Measurements from ENCODE around the gene SORCS2. TPM values are rescaled to one million over a fixed set of nuclear protein-coding genes. Genes with fewer than 3 reads are reported as not detected.

SORCS2 gene
- total and polyA plus RNA-seq, 2 donors (not counting 1 experiment from before 2014, with no cell fraction given), result not detected

GRCh38 chr4:7535619-7536018, 343.3 kb downstream of the SORCS2 start:
- H3K9ac ChIP-seq (ENCODE audit: low read length), result no peak overlapping the region
- H3K79me2 ChIP-seq (ENCODE audit: control insufficient read depth, insufficient read depth, low read length), result no peaks in the 10 kb centered on the region
- ChIA-PET POLR2A (no interaction called here), CTCF (no interaction called here)
- H2AFZ ChIP-seq (ENCODE audit: insufficient read depth, low read depth, low read length, poor library complexity, severe bottlenecking), result no peak overlapping the region
- peaks cover 3% of the 10 kb centered on the region for H3K27me3 Mint-ChIP-seq
- H3K27me3 ChIP-seq (replicated peaks in 1 of 4; ENCODE audit: control extremely low read depth in 1 of 4, control insufficient read depth in 3 of 4, insufficient read depth in 4 of 4, low read length in 3 of 4), result no peaks in the 10 kb centered on the region
- DNase-seq (no peak), ATAC-seq (ENCODE audit: low read depth) (no peak)
- no peaks in the 10 kb centered on the region for H3K4me1 ChIP-seq (ENCODE audit: control insufficient read depth in 2 of 2, insufficient read depth in 2 of 2, low read length in 2 of 2)
- intact Hi-C loops (cut with micrococcal nuclease), result no loop called here
- H3K4me2 ChIP-seq (replicated peaks; ENCODE audit: low read depth, low read length, poor library complexity, severe bottlenecking), result no peak overlapping the region
- no peak overlapping the region for H3K27ac ChIP-seq (ENCODE audit: low read length in 2 of 2)
- WGBS (ENCODE audit: insufficient coverage), result 88% methylated on average over 11 of the region's 11 CpGs
- no peak overlapping the region for H3K27ac Mint-ChIP-seq
- no peaks in the 10 kb centered on the region for H3K9me3 Mint-ChIP-seq (ENCODE audit: insufficient read depth)
- no peaks in the 10 kb centered on the region for H4K20me1 ChIP-seq (ENCODE audit: control insufficient read depth, insufficient read depth, low read length, poor library complexity, severe bottlenecking)
- no peak overlapping the region for H3K4me3 ChIP-seq (ENCODE audit: control extremely low read depth in 1 of 5, extremely low read depth in 1 of 5, insufficient read depth in 1 of 5, low read depth in 2 of 5, low read length in 4 of 5)
- H3K36me3 ChIP-seq (replicated peaks in 1 of 2; ENCODE audit: control extremely low read depth in 1 of 2, control insufficient read depth in 1 of 2, extremely low read depth in 1 of 2, insufficient read depth in 2 of 2, low read length in 1 of 2), result no peaks in the 10 kb centered on the region
- H3K9me3 ChIP-seq (ENCODE audit: control extremely low read depth in 1 of 3, control insufficient read depth in 2 of 3, insufficient read depth in 1 of 3, low read length in 2 of 3), result peaks cover 0 to 49% (median 0%) of the 10 kb centered on the region in 3 donors
- no peaks in the 10 kb centered on the region for H3K4me1 Mint-ChIP-seq
- H3K4me3 Mint-ChIP-seq, result no peak overlapping the region
- no peak for TF ChIP-seq CTCF (IDR thresholded peaks at IDR 0.05)

GRCh38 chr4:7536876-7537275, 344.5 kb downstream of the SORCS2 start:
- Histone ChIP-seq H3K9me3 (ENCODE audit: control extremely low read depth in 1 of 3, control insufficient read depth in 2 of 3, insufficient read depth in 1 of 3, low read length in 2 of 3) (peaks cover 0 to 61% (median 0%) of the 10 kb centered on the region in 3 donors), H3K27ac (ENCODE audit: low read length in 2 of 2) (no peak overlapping the region), H2AFZ (ENCODE audit: insufficient read depth, low read depth, low read length, poor library complexity, severe bottlenecking) (no peak overlapping the region), H3K4me3 (ENCODE audit: control extremely low read depth in 1 of 5, extremely low read depth in 1 of 5, insufficient read depth in 1 of 5, low read depth in 2 of 5, low read length in 4 of 5) (no peak overlapping the region), H3K79me2 (ENCODE audit: control insufficient read depth, insufficient read depth, low read length) (no peaks in the 10 kb centered on the region), H3K4me1 (ENCODE audit: control insufficient read depth in 2 of 2, insufficient read depth in 2 of 2, low read length in 2 of 2) (no peaks in the 10 kb centered on the region), H3K9ac (ENCODE audit: low read length) (no peak overlapping the region), H3K27me3 (replicated peaks in 1 of 4; ENCODE audit: control extremely low read depth in 1 of 4, control insufficient read depth in 3 of 4, insufficient read depth in 4 of 4, low read length in 3 of 4) (no peaks in the 10 kb centered on the region), H3K4me2 (replicated peaks; ENCODE audit: low read depth, low read length, poor library complexity, severe bottlenecking) (no peak overlapping the region), H3K36me3 (replicated peaks in 1 of 2; ENCODE audit: control extremely low read depth in 1 of 2, control insufficient read depth in 1 of 2, extremely low read depth in 1 of 2, insufficient read depth in 2 of 2, low read length in 1 of 2) (no peaks in the 10 kb centered on the region), H4K20me1 (ENCODE audit: control insufficient read depth, insufficient read depth, low read length, poor library complexity, severe bottlenecking) (no peaks in the 10 kb centered on the region)
- Mint-ChIP-seq H3K4me3 (no peak overlapping the region), H3K9me3 (ENCODE audit: insufficient read depth) (no peaks in the 10 kb centered on the region), H3K27me3 (peaks cover 2% of the 10 kb centered on the region), H3K4me1 (no peaks in the 10 kb centered on the region), H3K27ac (no peak overlapping the region)
- no peak for ATAC-seq (ENCODE audit: low read depth)
- DNase-seq, result no peak
- intact Hi-C loops (cut with micrococcal nuclease), result no loop called here
- POLR2A ChIA-PET, result no interaction called here
- CTCF ChIA-PET, result no interaction called here
- 85% methylated on average over 8 of the region's 8 CpGs for WGBS (ENCODE audit: insufficient coverage)
- TF ChIP-seq CTCF (IDR thresholded peaks at IDR 0.05) (no peak), EZH2 (IDR thresholded peaks at IDR 0.05; ENCODE audit: borderline replicate concordance, insufficient read depth, low read depth, low read length, poor library complexity, severe bottlenecking) (no peak)
